ENCODE results near the gene BGLAP. TPM values are rescaled to one million over a fixed set of nuclear protein-coding genes. Genes with fewer than 3 reads are reported as not detected.
A peak's percentile ranks its signal among the peaks of the same experiment; 100 is the strongest.

The BGLAP gene
- not detected in 2 replicates for total RNA-seq

DNA sequence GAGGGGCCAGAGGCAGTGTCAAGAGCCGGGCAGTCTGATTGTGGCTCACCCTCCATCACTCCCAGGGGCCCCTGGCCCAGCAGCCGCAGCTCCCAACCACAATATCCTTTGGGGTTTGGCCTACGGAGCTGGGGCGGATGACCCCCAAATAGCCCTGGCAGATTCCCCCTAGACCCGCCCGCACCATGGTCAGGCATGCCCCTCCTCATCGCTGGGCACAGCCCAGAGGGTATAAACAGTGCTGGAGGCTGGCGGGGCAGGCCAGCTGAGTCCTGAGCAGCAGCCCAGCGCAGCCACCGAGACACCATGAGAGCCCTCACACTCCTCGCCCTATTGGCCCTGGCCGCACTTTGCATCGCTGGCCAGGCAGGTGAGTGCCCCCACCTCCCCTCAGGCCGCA lies at the start of gene BGLAP:
Gene BGLAP (plus strand): TSS at position 259 of the 400 bp plus-strand sequence. CDS start 48 bp downstream, at position 307.
- TF ChIP-seq, protein P1, sequence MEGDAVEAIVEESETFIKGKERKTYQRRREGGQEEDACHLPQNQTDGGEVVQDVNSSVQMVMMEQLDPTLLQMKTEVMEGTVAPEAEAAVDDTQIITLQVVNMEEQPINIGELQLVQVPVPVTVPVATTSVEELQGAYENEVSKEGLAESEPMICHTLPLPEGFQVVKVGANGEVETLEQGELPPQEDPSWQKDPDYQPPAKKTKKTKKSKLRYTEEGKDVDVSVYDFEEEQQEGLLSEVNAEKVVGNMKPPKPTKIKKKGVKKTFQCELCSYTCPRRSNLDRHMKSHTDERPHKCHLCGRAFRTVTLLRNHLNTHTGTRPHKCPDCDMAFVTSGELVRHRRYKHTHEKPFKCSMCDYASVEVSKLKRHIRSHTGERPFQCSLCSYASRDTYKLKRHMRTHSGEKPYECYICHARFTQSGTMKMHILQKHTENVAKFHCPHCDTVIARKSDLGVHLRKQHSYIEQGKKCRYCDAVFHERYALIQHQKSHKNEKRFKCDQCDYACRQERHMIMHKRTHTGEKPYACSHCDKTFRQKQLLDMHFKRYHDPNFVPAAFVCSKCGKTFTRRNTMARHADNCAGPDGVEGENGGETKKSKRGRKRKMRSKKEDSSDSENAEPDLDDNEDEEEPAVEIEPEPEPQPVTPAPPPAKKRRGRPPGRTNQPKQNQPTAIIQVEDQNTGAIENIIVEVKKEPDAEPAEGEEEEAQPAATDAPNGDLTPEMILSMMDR (IDR thresholded peaks at IDR 0.05; ENCODE audit: insufficient read depth, low read depth, low read length): no peak
- H3K4me3 ChIP-seq (ENCODE audit: low read depth, low read length): no peak within 1 kb of the TSS
- DNase-seq (ENCODE audit: low read depth): no peak

DNA sequence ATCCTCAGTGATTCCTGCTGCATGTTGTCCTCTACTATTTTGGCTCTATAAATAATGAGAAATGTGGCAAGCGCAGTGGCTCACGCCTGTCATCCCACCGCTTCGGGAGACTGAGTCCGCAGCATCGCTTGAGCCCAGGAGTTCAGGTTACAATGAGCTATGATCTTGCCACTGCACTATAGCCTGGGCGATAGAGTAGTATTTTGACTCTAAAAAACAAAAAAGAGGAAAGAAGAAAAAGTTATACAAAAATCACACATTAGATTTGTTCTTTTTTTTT lies 48.8 kb upstream of the BGLAP start:
- TF ChIP-seq, protein P1 (IDR thresholded peaks at IDR 0.05; ENCODE audit: insufficient read depth, low read depth, low read length): no peak
- DNase-seq (ENCODE audit: low read depth): no peak

DNA sequence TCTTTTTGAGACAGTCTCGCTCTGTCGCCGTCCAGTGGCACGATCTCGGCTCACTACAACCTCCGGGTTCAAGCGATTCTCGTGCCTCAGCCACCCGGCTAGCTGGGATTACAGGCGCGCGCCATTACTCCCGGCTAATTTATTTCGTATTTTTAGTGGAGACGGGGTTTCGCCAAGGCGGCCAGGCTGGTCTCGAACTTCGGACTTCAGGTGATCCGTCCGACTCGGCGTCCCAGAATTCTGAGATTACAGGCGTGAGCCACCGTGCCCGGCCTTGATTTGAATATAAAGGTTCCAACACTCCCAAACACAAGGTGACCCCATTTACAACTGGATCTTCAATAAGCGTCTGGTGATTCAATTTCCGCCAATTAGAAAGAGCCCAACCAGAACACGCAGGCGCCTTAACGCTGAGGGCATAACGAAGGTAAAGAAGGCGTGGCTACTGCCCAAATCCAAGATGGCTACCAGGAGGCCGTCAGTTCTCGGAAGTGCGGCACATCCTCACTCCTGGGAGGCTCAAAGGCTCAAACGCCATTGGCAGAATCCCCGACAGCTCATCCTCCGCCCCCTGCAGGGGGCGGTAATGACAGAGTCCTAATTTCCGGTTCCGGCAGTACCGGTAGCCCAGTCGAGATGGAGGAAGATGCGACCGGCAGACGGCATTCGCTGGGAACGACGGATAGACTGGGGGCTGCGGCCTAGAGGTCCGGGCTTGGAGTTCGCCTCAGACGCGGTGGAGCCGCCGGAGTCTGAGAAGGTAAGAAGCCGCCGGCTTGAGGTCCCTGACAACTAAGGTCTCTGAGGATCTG lies 48.3 kb upstream of the BGLAP start, which contains the start of gene SLC25A44:
Gene SLC25A44 (plus strand): TSS at position 617 of the 812 bp plus-strand sequence. CDS start 5,744 bp downstream, outside the sequence.
- peak; percentile 99 for DNase-seq (ENCODE audit: low read depth)
- peak within 1 kb of the TSS; percentile 100 for H3K4me3 ChIP-seq (ENCODE audit: low read depth, low read length)
- TF ChIP-seq, protein P1 (IDR thresholded peaks at IDR 0.05; ENCODE audit: insufficient read depth, low read depth, low read length): peak; percentile 55

More for the DNA sequence above, 48.8 kb upstream of the BGLAP start:
- H3K4me3 ChIP-seq (ENCODE audit: low read depth, low read length): peak overlapping the region; percentile 100

DNA sequence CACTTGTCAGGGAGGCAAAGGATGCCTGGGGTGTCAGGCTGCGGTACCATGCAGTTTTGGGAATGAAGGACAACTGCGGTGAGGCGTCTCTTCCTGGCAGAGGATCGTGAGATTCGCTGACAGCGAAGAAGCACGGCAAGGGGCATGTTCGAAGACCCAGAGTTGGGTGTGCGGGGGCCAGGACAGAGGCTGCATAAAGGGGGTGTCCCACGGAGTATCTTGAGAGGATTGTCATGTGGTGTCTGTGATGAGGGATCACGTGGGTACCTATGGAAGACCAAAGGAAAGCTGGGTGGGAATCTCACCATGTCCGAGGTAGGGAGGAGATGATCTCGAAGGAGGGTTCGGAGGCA lies 47.7 kb upstream of the BGLAP start:
- TF ChIP-seq, protein P1 (IDR thresholded peaks at IDR 0.05; ENCODE audit: insufficient read depth, low read depth, low read length): no peak
- peak; percentile 30 for DNase-seq (ENCODE audit: low read depth)
- H3K4me3 ChIP-seq (ENCODE audit: low read depth, low read length): peak overlapping the region; percentile 100

DNA sequence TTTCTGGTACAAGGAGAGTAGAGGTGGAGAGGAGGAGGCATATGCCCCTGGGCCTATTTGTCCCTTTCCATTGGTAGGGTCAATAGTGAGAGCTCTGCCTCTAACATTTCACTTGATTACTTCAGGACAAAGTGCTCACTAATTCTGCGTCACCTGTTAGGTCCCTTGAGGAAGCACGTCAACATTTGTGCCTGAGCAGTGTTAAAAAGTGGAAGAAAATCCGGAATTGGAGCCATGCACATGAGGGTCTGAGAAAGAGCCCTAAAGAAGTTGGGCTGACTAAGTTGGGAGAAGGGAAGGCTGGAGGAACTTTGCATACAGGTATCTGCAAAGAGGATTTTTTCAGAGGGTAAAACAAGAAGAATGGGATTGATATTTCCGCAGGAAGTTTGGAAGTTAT lies 46.1 kb upstream of the BGLAP start:
- DNase-seq (ENCODE audit: low read depth): no peak
- TF ChIP-seq, protein P1 (IDR thresholded peaks at IDR 0.05; ENCODE audit: insufficient read depth, low read depth, low read length): no peak
- H3K4me3 ChIP-seq (ENCODE audit: low read depth, low read length): no peak overlapping the region

DNA sequence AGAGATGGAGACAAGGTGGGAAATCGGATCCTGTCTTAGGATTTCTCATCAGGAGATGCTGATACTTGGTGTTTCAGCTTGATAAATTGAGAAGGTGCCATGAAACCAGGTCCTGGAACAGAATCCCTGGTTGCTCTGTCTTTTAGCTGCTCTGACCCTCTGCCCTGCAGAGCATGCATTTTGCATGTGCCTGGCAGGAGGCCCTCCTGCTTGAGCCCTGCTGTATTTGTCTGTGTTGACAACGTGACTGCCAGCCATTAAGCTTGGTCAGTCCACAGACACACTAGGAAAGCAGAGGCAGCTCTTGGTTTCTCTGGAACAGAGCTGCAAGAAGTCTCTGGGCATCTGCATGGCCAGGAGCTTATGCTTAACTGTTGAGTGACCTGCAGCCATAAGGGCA lies 45.5 kb upstream of the BGLAP start:
- TF ChIP-seq, protein P1 (IDR thresholded peaks at IDR 0.05; ENCODE audit: insufficient read depth, low read depth, low read length): no peak
- no peak for DNase-seq (ENCODE audit: low read depth)
- H3K4me3 ChIP-seq (ENCODE audit: low read depth, low read length): no peak overlapping the region
